HEK293T (cell line): ENCODE results near the gene TMEM207.

Experiments used
- CTCF ChIA-PET: fragments of 350-600 bp; formaldehyde crosslinking; extraction: SDS; loops from one replicate; lab custom pipeline; 2021; ENCODE audit warnings: antibody characterized with exemption, inconsistent platforms; lab: Yijun Ruan, JAX
- POLR2A ChIA-PET: fragments of 350-600 bp; formaldehyde crosslinking; extraction: SDS; loops from one replicate; lab custom pipeline; 2020; ENCODE audit warnings: antibody characterized with exemption, inconsistent platforms; lab: Yijun Ruan, JAX
- DNase-seq: peaks from one replicate; pipeline ENCODE4 v3.0.0; 2012; ENCODE audit warnings: mixed read lengths; ENCODE audit errors: extremely low spot score
- ARNT ChIP-seq: fragments of 450-650 bp; IDR thresholded peaks from 2 replicates; pipeline ENCODE4 v1.6.1; 2017; ENCODE audit warnings: mild to moderate bottlenecking
- BHLHE40 ChIP-seq: fragments of 450-650 bp; IDR thresholded peaks from 2 replicates; pipeline ENCODE4 v1.6.1; 2016; ENCODE audit warnings: mild to moderate bottlenecking, moderate library complexity, borderline replicate concordance
- CTBP1 ChIP-seq: fragments of 450-650 bp; IDR thresholded peaks from 2 replicates; pipeline ENCODE4 v1.6.1; 2016; ENCODE audit warnings: borderline replicate concordance
- ELF4 ChIP-seq: fragments of 450-650 bp; IDR thresholded peaks from 2 replicates; pipeline ENCODE4 v1.6.1; 2017; ENCODE audit warnings: antibody characterized with exemption
- FOXA1 ChIP-seq: fragments of 450-650 bp; IDR thresholded peaks from 2 replicates; pipeline ENCODE4 v1.6.1; 2016; ENCODE audit warnings: mild to moderate bottlenecking
- FOXK2 ChIP-seq: fragments of 450-650 bp; IDR thresholded peaks from 2 replicates; pipeline ENCODE4 v1.6.1; 2016; ENCODE audit warnings: mild to moderate bottlenecking
- FOXM1 ChIP-seq: fragments of 450-650 bp; IDR thresholded peaks from 2 replicates; pipeline ENCODE4 v1.6.1; 2017; ENCODE audit warnings: mild to moderate bottlenecking, borderline replicate concordance
- HDGF ChIP-seq: fragments of 450-650 bp; IDR thresholded peaks from 2 replicates; pipeline ENCODE4 v1.6.1; 2017; ENCODE audit warnings: antibody characterized with exemption, borderline replicate concordance
- L3MBTL2 ChIP-seq: fragments of 450-650 bp; conservative IDR thresholded peaks from 2 replicates; pipeline ENCODE4 v1.6.1; 2016; ENCODE audit warnings: mild to moderate bottlenecking
- LEF1 ChIP-seq: fragments of 450-650 bp; IDR thresholded peaks from 2 replicates; pipeline ENCODE4 v1.6.1; 2017; ENCODE audit warnings: mild to moderate bottlenecking, borderline replicate concordance
- NFRKB ChIP-seq: fragments of 450-650 bp; IDR thresholded peaks from 2 replicates; pipeline ENCODE4 v1.6.1; 2016; ENCODE audit warnings: mild to moderate bottlenecking, moderate library complexity
- PKNOX1 ChIP-seq: fragments of 450-650 bp; IDR thresholded peaks from 2 replicates; pipeline ENCODE4 v1.6.1; 2016
- SP1 ChIP-seq: fragments of 450-650 bp; IDR thresholded peaks from 2 replicates; pipeline ENCODE4 v1.6.1; 2017
- SUZ12 ChIP-seq: fragments of 450-650 bp; IDR thresholded peaks from 2 replicates; pipeline ENCODE4 v1.6.1; 2016; ENCODE audit warnings: mild to moderate bottlenecking
- TARDBP ChIP-seq: fragments of 450-650 bp; IDR thresholded peaks from 2 replicates; pipeline ENCODE4 v1.6.1; 2016
- ZNF384 ChIP-seq: fragments of 450-650 bp; IDR thresholded peaks from 2 replicates; pipeline ENCODE4 v1.6.1; 2016

The TMEM207 gene

GRCh38 chr3:190455828-190456227 lies 6.1 kb upstream of the TMEM207 start:
- TF ChIP-seq CTBP1: no peak
- ChIA-PET CTCF (no interaction called here), POLR2A (no interaction called here)
- DNase-seq: no peak

GRCh38 chr3:190448256-190448655 lies 1.4 kb downstream of the TMEM207 start:
- DNase-seq: no peak
- POLR2A ChIA-PET: no interaction called here
- CTCF ChIA-PET: no interaction called here
- TF ChIP-seq TARDBP (no peak), ARNT (no peak), ZNF384 (no peak)

- ChIA-PET CTCF (no interaction called here), POLR2A (no interaction called here)
- DNase-seq: no peak
- TF ChIP-seq FOXK2: no peak
- no peak for TF ChIP-seq BHLHE40
- no peak for TF ChIP-seq LEF1
- no peak for TF ChIP-seq ELF4
- no peak for TF ChIP-seq ZNF384
- no peak for TF ChIP-seq TARDBP
These were observed 3.0 kb downstream of the TMEM207 start for GRCh38 chr3:190446573-190447279.

- POLR2A ChIA-PET: no interaction called here
- TF ChIP-seq LEF1: no peak
- no peak for TF ChIP-seq SUZ12
- TF ChIP-seq ELF4: no peak
- no peak for TF ChIP-seq SP1
- TF ChIP-seq NFRKB: no peak
- no peak for TF ChIP-seq FOXK2
- no peak for TF ChIP-seq FOXM1
- no peak for TF ChIP-seq PKNOX1
- TF ChIP-seq L3MBTL2: no peak
- TF ChIP-seq HDGF: no peak
- TF ChIP-seq CTBP1: no peak
- no peak for TF ChIP-seq ZNF384
- no peak for DNase-seq
- CTCF ChIA-PET: interaction anchor here (0.7 kb wide), 1 partner anchor 46 kb away, joined by 11 read pairs; no protein-coding TSS in a partner anchor
These were observed 5.0 kb downstream of the TMEM207 start for GRCh38 chr3:190444576-190445145.

- CTCF ChIA-PET: no interaction called here
- POLR2A ChIA-PET: no interaction called here
- no peak for TF ChIP-seq L3MBTL2
- no peak for TF ChIP-seq FOXK2
- no peak for TF ChIP-seq CTBP1
- no peak for TF ChIP-seq NFRKB
- no peak for TF ChIP-seq SUZ12
- no peak for TF ChIP-seq SP1
- no peak for TF ChIP-seq FOXM1
- TF ChIP-seq FOXA1: no peak
- no peak for TF ChIP-seq HDGF
- TF ChIP-seq ELF4: no peak
- DNase-seq: no peak
These were observed 5.7 kb downstream of the TMEM207 start for GRCh38 chr3:190444006-190444405.

- TF ChIP-seq BHLHE40 (no peak), FOXM1 (no peak), ARNT (no peak), ELF4 (no peak), FOXA1 (no peak), FOXK2 (no peak), NFRKB (no peak)
- DNase-seq: no peak
- CTCF ChIA-PET: interaction anchor here (0.6 to 0.8 kb wide), 4 partner anchors 19 to 483 kb away, joined by 3 to 4 read pairs (median 4); no protein-coding TSS in a partner anchor
- POLR2A ChIA-PET: no interaction called here
These were observed 6.4 kb downstream of the TMEM207 start for GRCh38 chr3:190443257-190443656.

GRCh38 chr3:190442240-190442639 lies 7.5 kb downstream of the TMEM207 start:
- TF ChIP-seq ZNF384: no peak
- TF ChIP-seq PKNOX1: no peak
- no peak for TF ChIP-seq CTBP1
- TF ChIP-seq NFRKB: no peak
- TF ChIP-seq SP1: no peak
- TF ChIP-seq FOXK2: no peak
- no peak for TF ChIP-seq FOXM1
- no peak for TF ChIP-seq ELF4
- TF ChIP-seq BHLHE40: no peak
- no peak for TF ChIP-seq SUZ12
- no peak for DNase-seq
- CTCF ChIA-PET: no interaction called here
- POLR2A ChIA-PET: no interaction called here

GRCh38 chr3:190436331-190436730 lies 13.4 kb downstream of the TMEM207 start:
- POLR2A ChIA-PET: no interaction called here
- TF ChIP-seq BHLHE40 (no peak), FOXK2 (no peak), PKNOX1 (no peak), HDGF (no peak), FOXM1 (no peak)
- CTCF ChIA-PET: no interaction called here
- no peak for DNase-seq
